WTC11 (cell line): ENCODE measurements around the gene ZNHIT3. TPM values are rescaled to one million over a fixed set of nuclear protein-coding genes. Genes with fewer than 3 reads are reported as not detected.

ENCODE experiments used
- ATAC-seq: fragments of 200-7000 bp; cut with Tn5 transposase; 2 replicates; pipeline ENCODE4 v1.10.0; 2021; ENCODE audit warnings: mild to moderate bottlenecking, moderate library complexity
- CTCF ChIA-PET: fragments of 300-600 bp; sonication (Branson Sonifier 250); formaldehyde crosslinking; loops from one replicate; lab custom pipeline; 2021; ENCODE audit warnings: antibody characterized with exemption; lab: Charles Lee
- POLR2A ChIA-PET: fragments of 350-600 bp; sonication (Branson Sonifier 250); formaldehyde crosslinking; loops from one replicate; lab custom pipeline; 2021; ENCODE audit warnings: antibody characterized with exemption; lab: Charles Lee
- DNase-seq: peaks from one replicate; pipeline ENCODE4 v3.0.0; 2021; ENCODE audit warnings: low spot score
- H3K27ac Mint-ChIP-seq: 2 replicates; pipeline ENCODE4 v1.8.0; 2021; ENCODE audit warnings: mixed read lengths
- H3K27me3 Mint-ChIP-seq: 2 replicates; pipeline ENCODE4 v1.8.0; 2021; ENCODE audit warnings: low read depth, mild to moderate bottlenecking, moderate library complexity, mixed read lengths
- H3K36me3 Mint-ChIP-seq: 2 replicates; pipeline ENCODE4 v1.8.0; 2021; ENCODE audit warnings: mixed read lengths
- H3K4me1 Mint-ChIP-seq: 2 replicates; pipeline ENCODE4 v1.8.0; 2022; ENCODE audit warnings: mixed read lengths
- H3K4me3 Mint-ChIP-seq: 2 replicates; pipeline ENCODE4 v1.8.0; 2021; ENCODE audit warnings: mild to moderate bottlenecking, moderate library complexity, mixed read lengths
- H3K9me3 Mint-ChIP-seq: 2 replicates; pipeline ENCODE4 v1.8.0; 2021; ENCODE audit warnings: mixed read lengths
- ATF3 ChIP-seq: sonication (generic); formaldehyde crosslinking; conservative IDR thresholded peaks from 2 replicates; pipeline ENCODE4 v1.8.1; 2022; ENCODE audit warnings: mild to moderate bottlenecking, missing genetic modification reagents
- CDX4 ChIP-seq: fragments of 250-450 bp; sonication (Bioruptor Pico); IDR thresholded peaks from 2 replicates; pipeline ENCODE4 v1.9.0; 2021; ENCODE audit warnings: moderate library complexity, mild to moderate bottlenecking, inconsistent platforms, borderline replicate concordance
- CREB1 ChIP-seq: sonication (generic); formaldehyde crosslinking; IDR thresholded peaks from 2 replicates; pipeline ENCODE4 v1.8.0; 2023; ENCODE audit warnings: mild to moderate bottlenecking, missing genetic modification reagents
- ERG ChIP-seq: fragments of 250-450 bp; sonication (Bioruptor Pico); IDR thresholded peaks from 2 replicates; pipeline ENCODE4 v1.8.0; 2021; ENCODE audit warnings: mild to moderate bottlenecking
- ETV6 ChIP-seq: sonication (generic); formaldehyde crosslinking; IDR thresholded peaks from 2 replicates; pipeline ENCODE4 v1.8.1; 2022; ENCODE audit warnings: mild to moderate bottlenecking, missing genetic modification reagents
- FOXP4 ChIP-seq: sonication (generic); formaldehyde crosslinking; IDR thresholded peaks from 2 replicates; pipeline ENCODE4 v1.8.0; 2022; ENCODE audit warnings: mild to moderate bottlenecking, missing genetic modification reagents
- GRHL2 ChIP-seq: fragments of 250-450 bp; sonication (Bioruptor Pico); IDR thresholded peaks from 2 replicates; pipeline ENCODE4 v1.8.0; 2022; ENCODE audit warnings: mild to moderate bottlenecking, moderate library complexity; ENCODE audit not compliant: insufficient replicate concordance, severe bottlenecking
- JUN ChIP-seq: sonication (generic); formaldehyde crosslinking; IDR thresholded peaks from 2 replicates; pipeline ENCODE4 v1.8.0; 2023; ENCODE audit warnings: mild to moderate bottlenecking, missing genetic modification reagents
- KAT7 ChIP-seq: sonication (generic); formaldehyde crosslinking; IDR thresholded peaks from 2 replicates; pipeline ENCODE4 v1.8.1; 2023; ENCODE audit warnings: missing genetic modification reagents, mild to moderate bottlenecking, borderline replicate concordance
- NR2C2 ChIP-seq: sonication (generic); formaldehyde crosslinking; IDR thresholded peaks from 2 replicates; pipeline ENCODE4 v1.8.0; 2022; ENCODE audit warnings: mild to moderate bottlenecking, missing genetic modification reagents
- SP1 ChIP-seq: sonication (generic); formaldehyde crosslinking; conservative IDR thresholded peaks from 2 replicates; pipeline ENCODE4 v1.8.1; 2022; ENCODE audit warnings: missing genetic modification reagents
- USF2 ChIP-seq: sonication (generic); formaldehyde crosslinking; IDR thresholded peaks from 2 replicates; pipeline ENCODE4 v1.8.1; 2023; ENCODE audit warnings: mild to moderate bottlenecking, missing genetic modification reagents, moderate library complexity
- ZMAT4 ChIP-seq: fragments of 250-450 bp; sonication (Bioruptor Pico); IDR thresholded peaks from 2 replicates; pipeline ENCODE4 v1.9.0; 2021; ENCODE audit warnings: mild to moderate bottlenecking
- ZNF121 ChIP-seq: sonication (generic); formaldehyde crosslinking; IDR thresholded peaks from 2 replicates; pipeline ENCODE4 v1.8.0; 2023; ENCODE audit warnings: missing genetic modification reagents
- ZNF232 ChIP-seq: sonication (generic); formaldehyde crosslinking; IDR thresholded peaks from 2 replicates; pipeline ENCODE4 v1.8.0; 2022; ENCODE audit warnings: mild to moderate bottlenecking, missing genetic modification reagents
- ZNF416 ChIP-seq: fragments of 250-450 bp; sonication (Bioruptor Pico); IDR thresholded peaks from 2 replicates; pipeline ENCODE4 v1.9.0; 2021; ENCODE audit warnings: mild to moderate bottlenecking, inconsistent platforms
- ZSCAN18 ChIP-seq: fragments of 250-450 bp; sonication (Bioruptor Pico); IDR thresholded peaks from 2 replicates; pipeline ENCODE4 v2.1.2; 2022; ENCODE audit warnings: mild to moderate bottlenecking, moderate library complexity
- total RNA-seq: library from RNA; stranded (reverse); gene quantifications from 3 replicates; pipeline ENCODE4 v1.2.3, GENCODE V29; 2021

Gene ZNHIT3
- total RNA-seq, 1 experiment from 2014 or later: 47.0 TPM

- no peak for TF ChIP-seq USF2
- no peak for TF ChIP-seq ERG (CRISPR knock-in tag)
- no peak for TF ChIP-seq ZMAT4
- TF ChIP-seq, all 79 proteins: peak for 0
Measured at GRCh38 chr17:36494674-36495073, 8.2 kb downstream of the ZNHIT3 start (continued).

- TF ChIP-seq KAT7 (CRISPR knock-in tag): no peak
- TF ChIP-seq CDX4 (CRISPR knock-in tag): no peak
- no peak for TF ChIP-seq SP1 (CRISPR knock-in tag)
- TF ChIP-seq ZSCAN18: no peak
- no peak for TF ChIP-seq NR2C2 (CRISPR knock-in tag)
- no peak for TF ChIP-seq JUN (CRISPR knock-in tag)
- no peak for TF ChIP-seq ZMAT4
- H3K36me3 Mint-ChIP-seq: peaks cover 54% of the 10 kb centered on the region
- H3K27ac Mint-ChIP-seq: peak overlapping the region; percentile 14
- ChIA-PET CTCF (interaction anchor here (0.9 to 1.0 kb wide), 2 partner anchors 12 to 39 kb away, joined by 3 to 4 read pairs; no protein-coding TSS in a partner anchor), POLR2A (no interaction called here)
- no peak overlapping the region for H3K4me3 Mint-ChIP-seq
- H3K27me3 Mint-ChIP-seq: no peaks in the 10 kb centered on the region
- no peaks in the 10 kb centered on the region for H3K9me3 Mint-ChIP-seq
- DNase-seq (no peak), ATAC-seq (no peak)
- H3K4me1 Mint-ChIP-seq: no peaks in the 10 kb centered on the region
Measured at GRCh38 chr17:36495076-36495578, 8.6 kb downstream of the ZNHIT3 start.

GRCh38 chr17:36496018-36496789 lies 9.7 kb downstream of the ZNHIT3 start:
- Mint-ChIP-seq H3K9me3 (no peaks in the 10 kb centered on the region), H3K27me3 (no peaks in the 10 kb centered on the region), H3K4me3 (no peak overlapping the region), H3K27ac (no peak overlapping the region), H3K36me3 (peaks cover 61% of the 10 kb centered on the region), H3K4me1 (no peaks in the 10 kb centered on the region)
- ChIA-PET CTCF (no interaction called here), POLR2A (no interaction called here)
- TF ChIP-seq ATF3 (no peak), NR2C2 (CRISPR knock-in tag) (no peak), SP1 (CRISPR knock-in tag) (no peak), CREB1 (CRISPR knock-in tag) (no peak), ETV6 (CRISPR knock-in tag) (no peak)
- no peak for ATAC-seq
- no peak for DNase-seq

- no peaks in the 10 kb centered on the region for H3K9me3 Mint-ChIP-seq
- ChIA-PET CTCF (interaction anchor here (1.2 kb wide), 1 partner anchor 15 kb away, joined by 4 read pairs; no protein-coding TSS in a partner anchor), POLR2A (no interaction called here)
- ATAC-seq (no peak), DNase-seq (no peak)
- no peak overlapping the region for H3K27ac Mint-ChIP-seq
- H3K36me3 Mint-ChIP-seq: peaks cover 65% of the 10 kb centered on the region
- H3K4me1 Mint-ChIP-seq: no peaks in the 10 kb centered on the region
- no peaks in the 10 kb centered on the region for H3K27me3 Mint-ChIP-seq
- no peak overlapping the region for H3K4me3 Mint-ChIP-seq
- TF ChIP-seq ZNF416 (CRISPR knock-in tag): no peak
- TF ChIP-seq FOXP4 (CRISPR knock-in tag): no peak
- TF ChIP-seq ZNF121: no peak
- no peak for TF ChIP-seq USF2
- no peak for TF ChIP-seq GRHL2 (CRISPR knock-in tag)
- TF ChIP-seq ZNF232 (CRISPR knock-in tag): no peak
- TF ChIP-seq JUN (CRISPR knock-in tag): no peak
Measured at GRCh38 chr17:36498155-36498554, 11.7 kb downstream of the ZNHIT3 start.
